ENCODE data around the gene SUPT16H.

SUPT16H gene

DNA sequence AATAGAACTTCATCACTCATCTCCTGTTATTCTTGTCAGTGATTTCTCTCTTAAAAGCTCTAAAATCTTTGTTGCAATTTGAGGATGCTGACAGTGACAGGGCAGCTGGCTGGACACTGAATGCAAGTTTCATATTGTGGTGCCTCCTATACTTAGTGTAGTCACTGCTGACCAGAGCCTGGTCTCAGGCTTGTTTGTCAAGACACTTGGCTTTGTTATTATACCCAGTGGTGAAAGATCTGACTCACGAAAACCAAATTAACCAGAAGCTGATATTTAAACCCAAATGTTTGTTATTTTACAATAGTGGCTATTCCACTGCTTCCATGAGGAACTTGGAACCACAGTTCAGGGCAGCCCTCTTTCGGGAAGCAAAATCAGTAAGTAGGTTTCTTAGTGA lies 61.1 kb downstream of the SUPT16H start:
- DNase-seq (ENCODE audit: low read depth), result no peak

DNA sequence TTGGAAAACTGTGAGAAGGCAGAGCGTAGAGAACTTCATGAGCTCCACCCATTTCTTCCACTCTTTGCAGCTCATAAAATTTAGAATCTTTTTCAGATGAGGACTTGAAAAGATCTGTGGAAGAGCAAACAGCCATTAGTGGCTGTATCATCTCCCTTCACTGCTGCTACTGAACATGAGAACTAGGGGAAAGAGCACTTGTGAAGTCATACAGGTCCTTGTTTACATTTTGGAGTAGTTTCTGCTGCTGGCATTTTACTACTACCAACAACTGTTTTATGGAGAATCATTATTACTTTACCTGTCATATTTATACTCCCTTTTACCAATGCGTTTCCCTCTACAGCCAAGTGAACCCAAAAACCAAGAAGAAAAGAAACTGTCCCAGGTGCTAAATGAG lies 62.9 kb downstream of the SUPT16H start:
- in situ Hi-C loops (cut with HindIII; ENCODE audit: low sequenced_read_pairs), result no loop called here
- no peak for DNase-seq (ENCODE audit: low read depth)
- TF ChIP-seq, protein P1, sequence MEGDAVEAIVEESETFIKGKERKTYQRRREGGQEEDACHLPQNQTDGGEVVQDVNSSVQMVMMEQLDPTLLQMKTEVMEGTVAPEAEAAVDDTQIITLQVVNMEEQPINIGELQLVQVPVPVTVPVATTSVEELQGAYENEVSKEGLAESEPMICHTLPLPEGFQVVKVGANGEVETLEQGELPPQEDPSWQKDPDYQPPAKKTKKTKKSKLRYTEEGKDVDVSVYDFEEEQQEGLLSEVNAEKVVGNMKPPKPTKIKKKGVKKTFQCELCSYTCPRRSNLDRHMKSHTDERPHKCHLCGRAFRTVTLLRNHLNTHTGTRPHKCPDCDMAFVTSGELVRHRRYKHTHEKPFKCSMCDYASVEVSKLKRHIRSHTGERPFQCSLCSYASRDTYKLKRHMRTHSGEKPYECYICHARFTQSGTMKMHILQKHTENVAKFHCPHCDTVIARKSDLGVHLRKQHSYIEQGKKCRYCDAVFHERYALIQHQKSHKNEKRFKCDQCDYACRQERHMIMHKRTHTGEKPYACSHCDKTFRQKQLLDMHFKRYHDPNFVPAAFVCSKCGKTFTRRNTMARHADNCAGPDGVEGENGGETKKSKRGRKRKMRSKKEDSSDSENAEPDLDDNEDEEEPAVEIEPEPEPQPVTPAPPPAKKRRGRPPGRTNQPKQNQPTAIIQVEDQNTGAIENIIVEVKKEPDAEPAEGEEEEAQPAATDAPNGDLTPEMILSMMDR (IDR thresholded peaks at IDR 0.05; ENCODE audit: low read depth, low read length, missing control alignments), result no peak
- no peak overlapping the region for H3K4me3 ChIP-seq (ENCODE audit: low read depth, low read length)

More for the DNA sequence above, 61.1 kb downstream of the SUPT16H start:
- no peak overlapping the region for H3K4me3 ChIP-seq (ENCODE audit: low read depth, low read length)
- in situ Hi-C loops (cut with HindIII; ENCODE audit: low sequenced_read_pairs), result no loop called here
- TF ChIP-seq, protein P1 (IDR thresholded peaks at IDR 0.05; ENCODE audit: low read depth, low read length, missing control alignments), result no peak

DNA sequence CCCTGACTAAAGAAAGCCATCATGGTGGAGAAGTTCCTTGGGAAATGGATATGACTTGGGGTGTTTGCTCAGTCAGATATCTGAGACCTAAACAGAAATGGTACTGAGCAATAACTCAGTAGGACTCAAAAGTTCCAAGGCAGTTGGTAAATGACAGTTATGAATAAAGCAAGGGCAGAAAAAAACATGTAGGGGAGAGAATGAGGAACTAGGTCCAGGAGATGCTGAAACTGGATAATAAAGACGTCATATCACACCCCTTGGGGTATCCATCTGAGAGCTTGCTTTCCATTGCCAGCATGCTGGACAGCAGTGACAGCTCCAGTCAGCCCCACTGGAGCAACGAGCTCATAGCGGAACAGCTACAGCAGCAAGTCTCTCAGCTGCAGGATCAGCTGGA lies 66.4 kb downstream of the SUPT16H start:
- H3K4me3 ChIP-seq (ENCODE audit: low read depth, low read length), result no peak overlapping the region
- TF ChIP-seq, protein P1 (IDR thresholded peaks at IDR 0.05; ENCODE audit: low read depth, low read length, missing control alignments), result no peak
- DNase-seq (ENCODE audit: low read depth), result no peak
- in situ Hi-C loops (cut with HindIII; ENCODE audit: low sequenced_read_pairs), result no loop called here

DNA sequence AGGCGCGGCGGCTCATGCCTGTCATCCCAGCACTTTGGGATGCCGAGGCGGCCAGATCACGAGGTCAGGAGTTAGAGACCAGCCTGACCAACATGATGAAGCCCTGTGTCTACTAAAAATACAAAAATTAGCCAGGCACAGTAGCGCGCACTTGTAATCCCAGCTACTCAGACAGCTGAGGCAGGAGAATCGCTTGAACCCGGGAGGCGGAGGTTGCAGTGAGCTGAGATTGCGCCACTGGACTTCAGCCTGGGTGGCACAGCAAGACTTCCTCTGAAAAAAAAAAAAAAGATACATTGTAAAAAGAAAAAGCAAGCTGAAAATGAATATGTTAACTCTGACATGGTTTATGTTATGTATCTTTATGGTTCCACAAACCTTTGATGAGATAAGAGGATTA lies 70.3 kb downstream of the SUPT16H start:
- H3K4me3 ChIP-seq (ENCODE audit: low read depth, low read length), result no peak overlapping the region
- in situ Hi-C loops (cut with HindIII; ENCODE audit: low sequenced_read_pairs), result no loop called here
- TF ChIP-seq, protein P1 (IDR thresholded peaks at IDR 0.05; ENCODE audit: low read depth, low read length, missing control alignments), result no peak
- no peak for DNase-seq (ENCODE audit: low read depth)

DNA sequence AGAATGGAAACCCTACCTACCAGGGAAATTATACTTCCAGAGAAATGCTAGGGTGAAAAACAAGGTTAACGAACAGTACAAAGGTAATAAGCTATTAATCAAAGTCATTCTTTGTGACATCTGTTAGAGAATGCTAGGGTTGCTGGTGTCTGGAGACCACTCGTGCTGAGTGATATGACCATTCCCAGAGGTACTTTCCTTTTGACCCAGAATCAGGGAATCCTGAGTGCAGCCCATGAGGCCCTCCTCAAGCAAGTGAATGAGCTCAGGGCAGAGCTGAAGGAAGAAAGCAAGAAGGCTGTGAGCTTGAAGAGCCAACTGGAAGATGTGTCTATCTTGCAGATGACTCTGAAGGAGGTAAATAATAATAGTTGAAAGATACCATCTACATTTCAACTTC lies 72.2 kb downstream of the SUPT16H start:
- no peak overlapping the region for H3K4me3 ChIP-seq (ENCODE audit: low read depth, low read length)
- TF ChIP-seq, protein P1 (IDR thresholded peaks at IDR 0.05; ENCODE audit: low read depth, low read length, missing control alignments), result no peak
- DNase-seq (ENCODE audit: low read depth), result no peak
- in situ Hi-C loops (cut with HindIII; ENCODE audit: low sequenced_read_pairs), result no loop called here

DNA sequence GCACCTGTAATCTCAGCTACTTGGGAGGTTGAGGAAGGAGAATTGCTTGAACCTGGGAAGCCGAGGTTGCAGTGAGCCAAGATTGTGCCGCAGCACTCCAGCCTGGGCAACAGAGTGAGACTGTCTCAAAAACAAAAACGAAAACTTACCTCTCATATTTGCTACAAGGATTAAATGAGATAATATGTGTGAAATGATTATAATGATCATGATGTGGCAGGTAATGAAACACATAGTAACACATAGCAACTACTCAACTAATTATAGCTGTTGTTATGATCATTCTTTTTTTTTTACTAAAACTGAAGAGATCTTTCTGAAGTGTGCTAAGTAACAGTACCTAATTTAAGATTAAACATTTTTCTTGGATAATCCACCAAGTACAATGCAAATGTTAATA lies 73.9 kb downstream of the SUPT16H start:
- in situ Hi-C loops (cut with HindIII; ENCODE audit: low sequenced_read_pairs), result no loop called here
- TF ChIP-seq, protein P1 (IDR thresholded peaks at IDR 0.05; ENCODE audit: low read depth, low read length, missing control alignments), result no peak
- DNase-seq (ENCODE audit: low read depth), result no peak
- no peak overlapping the region for H3K4me3 ChIP-seq (ENCODE audit: low read depth, low read length)

DNA sequence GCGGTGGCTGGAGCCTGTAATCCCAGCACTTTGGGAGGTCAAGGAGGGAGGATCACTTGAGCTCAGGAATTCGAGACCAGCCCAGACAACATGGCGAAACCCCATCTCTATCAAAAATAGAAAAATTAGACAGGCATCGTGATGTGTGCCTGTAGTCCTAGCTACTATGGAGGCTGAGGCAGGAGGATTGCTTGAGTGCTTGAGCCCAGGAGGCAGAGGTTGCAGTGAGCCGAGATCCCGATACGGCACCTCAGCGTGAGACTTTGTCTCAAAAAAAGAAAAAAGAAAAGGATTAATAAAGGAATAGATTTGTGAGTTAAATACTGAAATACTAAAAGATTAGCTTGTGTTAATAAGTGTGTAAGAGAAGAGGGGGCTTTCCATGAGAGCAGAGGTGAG lies 74.6 kb downstream of the SUPT16H start:
- no peak for DNase-seq (ENCODE audit: low read depth)
- in situ Hi-C loops (cut with HindIII; ENCODE audit: low sequenced_read_pairs), result no loop called here
- H3K4me3 ChIP-seq (ENCODE audit: low read depth, low read length), result peak overlapping the region; percentile 33
- TF ChIP-seq, protein P1 (IDR thresholded peaks at IDR 0.05; ENCODE audit: low read depth, low read length, missing control alignments), result no peak

All from astrocyte of the cerebellum (primary cell).